HEK293 (cell line): ENCODE data around the gene PRICKLE3.

Experiments used
- CTCF ChIA-PET: fragments of 350-600 bp; formaldehyde crosslinking; extraction: SDS; loops from one replicate; lab custom pipeline; 2021; ENCODE audit warnings: antibody characterized with exemption; lab: Yijun Ruan, JAX
- POLR2A ChIA-PET: fragments of 300-600 bp; formaldehyde crosslinking; extraction: SDS; loops from one replicate; lab custom pipeline; 2020; ENCODE audit warnings: antibody characterized with exemption, inconsistent platforms; lab: Yijun Ruan, JAX
- H3K27ac ChIP-seq: fragments of 200-500 bp; sonication (Bioruptor generic); 2 replicates; pipeline ENCODE4 v1.5.1; 2014; ENCODE audit warnings: low read depth, low read length, control low read depth, inconsistent platforms; ENCODE audit errors: extremely low read depth
- H3K36me3 ChIP-seq, 2 experiments: fragments of 200-500 bp in 1 of 2; sonication (Bioruptor generic) in 1 of 2; 1 replicate in 1 of 2; 2 replicates in 1 of 2; pipeline ENCODE4 v1.5.1; 2014 to 2017; ENCODE audit warnings: inconsistent platforms in 2 of 2, low read length in 2 of 2; ENCODE audit not compliant: control insufficient read depth in 2 of 2, insufficient read depth in 1 of 2
- H3K4me1 ChIP-seq: fragments of 200-500 bp; sonication (Bioruptor generic); 2 replicates; pipeline ENCODE4 v1.5.1; 2014; ENCODE audit warnings: mild to moderate bottlenecking, low read length, inconsistent platforms; ENCODE audit not compliant: control insufficient read depth, insufficient read depth
- H3K4me3 ChIP-seq: 2 replicates; pipeline ENCODE4 v1.5.1; 2011; ENCODE audit warnings: low read depth, mild to moderate bottlenecking, control low read depth, low read length, moderate library complexity
- H3K9me3 ChIP-seq: fragments of 200-500 bp; sonication (Bioruptor generic); 2 replicates; pipeline ENCODE4 v1.5.1; 2014; ENCODE audit warnings: low read depth, low read length, inconsistent platforms; ENCODE audit not compliant: control insufficient read depth, insufficient read depth
- KLF9 ChIP-seq: fragments of 450-650 bp; formaldehyde crosslinking; IDR thresholded peaks from 2 replicates; pipeline ENCODE4 v1.5.1; 2016; ENCODE audit warnings: missing biosample characterization, missing genetic modification characterization, low read depth
- MEIS1 ChIP-seq: sonication (generic); formaldehyde crosslinking; IDR thresholded peaks from 2 replicates; pipeline ENCODE4 v1.8.1; 2022; ENCODE audit warnings: missing genetic modification reagents, mild to moderate bottlenecking, borderline replicate concordance
- OSR2 ChIP-seq: fragments of 450-650 bp; formaldehyde crosslinking; IDR thresholded peaks from 2 replicates; pipeline ENCODE4 v1.5.1; 2016; ENCODE audit warnings: missing biosample characterization, missing genetic modification characterization
- PATZ1 ChIP-seq: fragments of 450-650 bp; formaldehyde crosslinking; IDR thresholded peaks from 2 replicates; pipeline ENCODE4 v1.5.1; 2016; ENCODE audit warnings: missing biosample characterization, missing genetic modification characterization
- PRDM2 ChIP-seq: fragments of 450-650 bp; formaldehyde crosslinking; IDR thresholded peaks from 2 replicates; pipeline ENCODE4 v1.5.1; 2016; ENCODE audit warnings: missing biosample characterization, missing genetic modification characterization, borderline replicate concordance
- ZBTB17 ChIP-seq: fragments of 450-650 bp; formaldehyde crosslinking; IDR thresholded peaks from 2 replicates; pipeline ENCODE4 v1.5.1; 2016; ENCODE audit warnings: missing biosample characterization, missing genetic modification characterization
- ZBTB21 ChIP-seq: fragments of 450-650 bp; formaldehyde crosslinking; IDR thresholded peaks from 2 replicates; pipeline ENCODE4 v1.5.1; 2017; ENCODE audit warnings: missing biosample characterization, missing genetic modification characterization
- ZBTB6 ChIP-seq: fragments of 450-650 bp; formaldehyde crosslinking; IDR thresholded peaks from 2 replicates; pipeline ENCODE4 v1.5.1; 2017; ENCODE audit warnings: missing biosample characterization, missing genetic modification characterization
- ZFHX2 ChIP-seq: fragments of 450-650 bp; formaldehyde crosslinking; conservative IDR thresholded peaks from 2 replicates; pipeline ENCODE4 v1.5.1; 2016; ENCODE audit warnings: missing biosample characterization, missing genetic modification characterization
- ZFP3 ChIP-seq: fragments of 450-650 bp; formaldehyde crosslinking; IDR thresholded peaks from 2 replicates; pipeline ENCODE4 v1.5.1; 2016; ENCODE audit warnings: low read depth, missing biosample characterization, missing genetic modification characterization
- ZNF112 ChIP-seq: fragments of 450-650 bp; formaldehyde crosslinking; IDR thresholded peaks from 2 replicates; pipeline ENCODE4 v1.5.0; 2017; ENCODE audit warnings: missing biosample characterization, missing genetic modification characterization
- ZNF174 ChIP-seq: fragments of 450-650 bp; formaldehyde crosslinking; IDR thresholded peaks from 2 replicates; pipeline ENCODE4 v1.5.0; 2017; ENCODE audit warnings: missing biosample characterization, mild to moderate bottlenecking, missing genetic modification characterization
- ZNF221 ChIP-seq: fragments of 450-650 bp; formaldehyde crosslinking; IDR thresholded peaks from 2 replicates; pipeline ENCODE4 v1.5.1; 2017; ENCODE audit warnings: missing biosample characterization, missing genetic modification characterization, borderline replicate concordance
- ZNF223 ChIP-seq: fragments of 450-650 bp; formaldehyde crosslinking; IDR thresholded peaks from 2 replicates; pipeline ENCODE4 v1.5.1; 2016; ENCODE audit warnings: missing biosample characterization, missing genetic modification characterization
- ZNF239 ChIP-seq: fragments of 450-650 bp; formaldehyde crosslinking; IDR thresholded peaks from 2 replicates; pipeline ENCODE4 v1.5.1; 2016; ENCODE audit warnings: missing biosample characterization, missing genetic modification characterization
- ZNF37A ChIP-seq: fragments of 450-650 bp; IDR thresholded peaks from 2 replicates; pipeline ENCODE4 v1.5.1; 2018; ENCODE audit warnings: missing biosample characterization, missing genetic modification characterization
- ZNF433 ChIP-seq: fragments of 450-650 bp; formaldehyde crosslinking; IDR thresholded peaks from 2 replicates; pipeline ENCODE4 v1.5.1; 2016; ENCODE audit warnings: missing biosample characterization, missing genetic modification characterization, low read depth
- ZNF48 ChIP-seq: fragments of 450-650 bp; formaldehyde crosslinking; IDR thresholded peaks from 2 replicates; pipeline ENCODE4 v1.5.1; 2016; ENCODE audit warnings: missing biosample characterization, missing genetic modification characterization
- ZNF529 ChIP-seq: fragments of 450-650 bp; formaldehyde crosslinking; IDR thresholded peaks from 2 replicates; pipeline ENCODE4 v1.5.1; 2017; ENCODE audit warnings: missing genetic modification characterization, missing biosample characterization; ENCODE audit not compliant: insufficient replicate concordance
- ZNF530 ChIP-seq: fragments of 450-650 bp; formaldehyde crosslinking; IDR thresholded peaks from 2 replicates; pipeline ENCODE4 v1.5.1; 2016; ENCODE audit warnings: low read depth, missing biosample characterization, missing genetic modification characterization
- ZNF561 ChIP-seq: fragments of 450-650 bp; IDR thresholded peaks from 2 replicates; pipeline ENCODE4 v1.5.1; 2018; ENCODE audit warnings: missing biosample characterization, missing genetic modification characterization, borderline replicate concordance
- ZNF600 ChIP-seq: fragments of 450-650 bp; formaldehyde crosslinking; IDR thresholded peaks from 2 replicates; pipeline ENCODE4 v1.5.1; 2016; ENCODE audit warnings: missing biosample characterization, missing genetic modification characterization
- ZNF623 ChIP-seq: fragments of 450-650 bp; formaldehyde crosslinking; IDR thresholded peaks from 2 replicates; pipeline ENCODE4 v1.5.1; 2016; ENCODE audit warnings: missing biosample characterization, missing genetic modification characterization
- ZNF677 ChIP-seq: fragments of 450-650 bp; IDR thresholded peaks from 2 replicates; pipeline ENCODE4 v1.5.0; 2018; ENCODE audit warnings: missing biosample characterization, mild to moderate bottlenecking, missing genetic modification characterization, moderate library complexity
- ZNF701 ChIP-seq: fragments of 450-650 bp; formaldehyde crosslinking; IDR thresholded peaks from 2 replicates; pipeline ENCODE4 v1.5.1; 2016; ENCODE audit warnings: missing biosample characterization, missing genetic modification characterization
- ZNF777 ChIP-seq: fragments of 450-650 bp; formaldehyde crosslinking; IDR thresholded peaks from 2 replicates; pipeline ENCODE4 v1.5.1; 2017; ENCODE audit warnings: missing biosample characterization, missing genetic modification characterization, borderline replicate concordance
- ZNF837 ChIP-seq: fragments of 450-650 bp; formaldehyde crosslinking; IDR thresholded peaks from 2 replicates; pipeline ENCODE4 v1.5.1; 2016; ENCODE audit warnings: missing biosample characterization, missing genetic modification characterization
- TF ChIP-seq, protein P1 (sequence below): fragments of 450-650 bp; formaldehyde crosslinking; IDR thresholded peaks from 2 replicates; pipeline ENCODE4 v1.5.1; 2016; ENCODE audit warnings: missing biosample characterization, missing genetic modification characterization

Gene PRICKLE3

DNA sequence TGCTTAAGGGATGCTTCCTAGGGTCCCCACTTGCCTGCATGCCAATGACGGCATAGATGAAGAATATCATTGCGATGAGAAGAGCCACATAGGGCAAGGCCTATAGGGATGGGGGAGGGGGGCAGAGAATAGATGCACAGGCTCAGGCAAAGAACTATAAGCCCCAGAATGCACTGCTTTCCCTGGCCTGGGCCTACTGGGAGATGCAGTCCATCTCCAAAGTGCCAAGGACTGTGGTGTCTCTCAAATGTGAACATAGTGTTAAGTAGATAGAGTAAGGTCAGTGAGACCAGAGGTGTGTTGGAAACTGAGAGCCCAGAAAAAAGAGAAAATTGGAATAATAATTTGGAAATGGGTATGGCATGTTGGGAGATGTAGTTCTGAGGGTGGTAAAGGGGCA is 26.0 kb upstream of the PRICKLE3 start:
- no peaks in the 10 kb centered on the region for H3K9me3 ChIP-seq
- no peaks in the 10 kb centered on the region for H3K36me3 ChIP-seq
- ChIA-PET CTCF (interaction anchor here (0.7 to 0.9 kb wide), 3 partner anchors 19 to 28 kb away, joined by 3 to 4 read pairs (median 3); no protein-coding TSS in a partner anchor), POLR2A (no interaction called here)
- no peak for TF ChIP-seq ZNF623 (tag by site-specific recombination)
- no peak for TF ChIP-seq ZNF600
- no peak for TF ChIP-seq ZNF37A
- TF ChIP-seq ZNF433 (tag by site-specific recombination), result no peak
- no peak for TF ChIP-seq ZFHX2 (tag by site-specific recombination)
- no peak for TF ChIP-seq PRDM2
- TF ChIP-seq, protein P1, sequence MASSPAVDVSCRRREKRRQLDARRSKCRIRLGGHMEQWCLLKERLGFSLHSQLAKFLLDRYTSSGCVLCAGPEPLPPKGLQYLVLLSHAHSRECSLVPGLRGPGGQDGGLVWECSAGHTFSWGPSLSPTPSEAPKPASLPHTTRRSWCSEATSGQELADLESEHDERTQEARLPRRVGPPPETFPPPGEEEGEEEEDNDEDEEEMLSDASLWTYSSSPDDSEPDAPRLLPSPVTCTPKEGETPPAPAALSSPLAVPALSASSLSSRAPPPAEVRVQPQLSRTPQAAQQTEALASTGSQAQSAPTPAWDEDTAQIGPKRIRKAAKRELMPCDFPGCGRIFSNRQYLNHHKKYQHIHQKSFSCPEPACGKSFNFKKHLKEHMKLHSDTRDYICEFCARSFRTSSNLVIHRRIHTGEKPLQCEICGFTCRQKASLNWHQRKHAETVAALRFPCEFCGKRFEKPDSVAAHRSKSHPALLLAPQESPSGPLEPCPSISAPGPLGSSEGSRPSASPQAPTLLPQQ (tag by site-specific recombination), result no peak
- TF ChIP-seq MEIS1 (CRISPR knock-in tag), result no peak
- TF ChIP-seq ZNF174 (tag by site-specific recombination), result no peak
- no peak for TF ChIP-seq ZNF529 (tag by site-specific recombination)
- TF ChIP-seq ZNF777, result no peak
- no peak for TF ChIP-seq ZNF837
- no peak for TF ChIP-seq ZNF561 (tag by site-specific recombination)
- no peak overlapping the region for H3K27ac ChIP-seq
- no peak overlapping the region for H3K4me3 ChIP-seq
- no peaks in the 10 kb centered on the region for H3K4me1 ChIP-seq

GRCh38 chrX:49211074-49211473 is 24.9 kb upstream of the PRICKLE3 start:
- TF ChIP-seq KLF9 (no peak), MEIS1 (CRISPR knock-in tag) (no peak), ZNF239 (tag by site-specific recombination) (no peak), ZNF221 (tag by site-specific recombination) (no peak), OSR2 (tag by site-specific recombination) (no peak), ZFP3 (no peak), PATZ1 (tag by site-specific recombination) (no peak), ZNF530 (tag by site-specific recombination) (no peak), ZBTB17 (tag by site-specific recombination) (no peak), ZNF677 (no peak), ZBTB21 (tag by site-specific recombination) (no peak), ZNF223 (tag by site-specific recombination) (no peak), ZNF48 (tag by site-specific recombination) (no peak), ZNF777 (no peak), ZNF701 (tag by site-specific recombination) (no peak), ZNF112 (no peak), ZBTB6 (tag by site-specific recombination) (no peak)
- CTCF ChIA-PET, result no interaction called here
- Histone ChIP-seq H3K4me3 (no peak overlapping the region), H3K36me3 (no peaks in the 10 kb centered on the region), H3K4me1 (no peaks in the 10 kb centered on the region), H3K9me3 (no peaks in the 10 kb centered on the region), H3K27ac (no peak overlapping the region)
- POLR2A ChIA-PET, result no interaction called here
